Raji (cell line): Measurements from ENCODE around the gene RET.

ENCODE experiments used
- POLR2A ChIP-seq: IDR thresholded peaks from 2 replicates; pipeline ENCODE4 v1.6.1; 2011; ENCODE audit warnings: low read depth, low read length, control low read depth; ENCODE audit not compliant: insufficient read depth

Gene RET

GRCh38 chr10:43066481-43066880, 10.4 kb upstream of the RET start:
- no peak for TF ChIP-seq POLR2A

- TF ChIP-seq POLR2A: no peak
These were observed 9.3 kb upstream of the RET start for GRCh38 chr10:43067391-43068135.

GRCh38 chr10:43068136-43068395, 8.8 kb upstream of the RET start:
- no peak for TF ChIP-seq POLR2A

GRCh38 chr10:43068471-43069210, 8.2 kb upstream of the RET start:
- no peak for TF ChIP-seq POLR2A

GRCh38 chr10:43069211-43069515, 7.7 kb upstream of the RET start:
- TF ChIP-seq POLR2A: no peak

GRCh38 chr10:43069579-43069978, 7.3 kb upstream of the RET start:
- TF ChIP-seq POLR2A: no peak

GRCh38 chr10:43070121-43071085, 6.5 kb upstream of the RET start:
- TF ChIP-seq POLR2A: no peak

GRCh38 chr10:43071865-43072650, 4.8 kb upstream of the RET start:
- TF ChIP-seq POLR2A: no peak

GRCh38 chr10:43073191-43073590, 3.7 kb upstream of the RET start:
- no peak for TF ChIP-seq POLR2A

- TF ChIP-seq POLR2A: no peak
These were observed 3.1 kb upstream of the RET start for GRCh38 chr10:43073721-43074120.

- no peak for TF ChIP-seq POLR2A
These were observed 2.5 kb upstream of the RET start for GRCh38 chr10:43074409-43074808.

- TF ChIP-seq POLR2A: no peak
These were observed 1.9 kb upstream of the RET start for GRCh38 chr10:43074827-43075611.

GRCh38 chr10:43075612-43076003, 1.3 kb upstream of the RET start:
- TF ChIP-seq POLR2A: no peak

- no peak for TF ChIP-seq POLR2A
These were observed 476 bp upstream of the RET start for GRCh38 chr10:43076311-43076875.
